Neural progenitor cell (in vitro differentiated cells): ENCODE data around the gene SLC39A13. TPM values are rescaled to one million over a fixed set of nuclear protein-coding genes. Genes with fewer than 3 reads are reported as not detected.

ENCODE experiments used
- DNase-seq: peaks from one replicate; pipeline ENCODE4 v3.0.0-alpha.2; 2016; ENCODE audit warnings: low spot score
- H2AFZ ChIP-seq: fragments of 200-600 bp; sonication (generic); replicated peaks from 2 replicates; pipeline ENCODE4 v1.6.1; 2016; ENCODE audit warnings: antibody characterized with exemption
- H3F3A ChIP-seq: fragments of 200-600 bp; sonication (generic); 2 replicates; pipeline ENCODE4 v1.6.1; 2016; ENCODE audit warnings: antibody characterized with exemption, low read depth
- H3K27ac ChIP-seq: fragments of 200-600 bp; sonication (generic); 2 replicates; pipeline ENCODE4 v1.5.1; 2016; ENCODE audit warnings: mild to moderate bottlenecking
- H3K27me3 ChIP-seq: fragments of 200-600 bp; sonication (generic); 2 replicates; pipeline ENCODE4 v1.6.1; 2016; ENCODE audit warnings: mild to moderate bottlenecking, moderate library complexity
- H3K36me3 ChIP-seq: fragments of 200-600 bp; sonication (generic); 2 replicates; pipeline ENCODE4 v1.5.1; 2016
- H3K4me1 ChIP-seq: fragments of 200-600 bp; sonication (generic); 2 replicates; pipeline ENCODE4 v1.6.1; 2016; ENCODE audit warnings: mixed run types
- H3K4me2 ChIP-seq: fragments of 200-600 bp; sonication (generic); 2 replicates; pipeline ENCODE4 v1.6.1; 2016
- H3K4me3 ChIP-seq: fragments of 200-600 bp; sonication (generic); 2 replicates; pipeline ENCODE4 v1.5.1; 2016
- H3K79me2 ChIP-seq: fragments of 200-600 bp; sonication (generic); 2 replicates; pipeline ENCODE4 v1.6.1; 2016; ENCODE audit warnings: low read depth
- H3K9ac ChIP-seq: fragments of 200-600 bp; sonication (generic); 2 replicates; pipeline ENCODE4 v1.6.1; 2016
- H3K9me3 ChIP-seq: fragments of 200-600 bp; sonication (generic); 2 replicates; pipeline ENCODE4 v1.5.1; 2016; ENCODE audit warnings: low read depth
- H4K20me1 ChIP-seq: fragments of 200-600 bp; sonication (generic); 2 replicates; pipeline ENCODE4 v1.6.1; 2016; ENCODE audit warnings: low read depth
- H3K27ac Mint-ChIP-seq: 3 replicates; pipeline ENCODE4 v1.8.0; 2021; ENCODE audit warnings: mixed read lengths
- H3K27me3 Mint-ChIP-seq: 2 replicates; pipeline ENCODE4 v1.8.0; 2022; ENCODE audit warnings: low read depth, mild to moderate bottlenecking, inconsistent platforms, moderate library complexity, mixed read lengths; ENCODE audit not compliant: insufficient read depth
- H3K36me3 Mint-ChIP-seq: 3 replicates; pipeline ENCODE4 v1.8.0; 2021; ENCODE audit warnings: mixed read lengths
- H3K4me1 Mint-ChIP-seq: 3 replicates; pipeline ENCODE4 v1.8.0; 2021; ENCODE audit warnings: mixed read lengths
- H3K4me3 Mint-ChIP-seq: 3 replicates; pipeline ENCODE4 v1.8.0; 2021; ENCODE audit warnings: mild to moderate bottlenecking, moderate library complexity, mixed read lengths
- H3K9me3 Mint-ChIP-seq: 3 replicates; pipeline ENCODE4 v1.8.0; 2020; ENCODE audit warnings: mixed read lengths
- CTCF ChIP-seq: fragments of 200-600 bp; sonication (generic); IDR thresholded peaks from 2 replicates; pipeline ENCODE4 v1.5.1; 2017; ENCODE audit warnings: antibody characterized with exemption, mild to moderate bottlenecking
- EZH2 ChIP-seq: fragments of 200-600 bp; sonication (generic); IDR thresholded peaks from 2 replicates; pipeline ENCODE4 v1.6.1; 2017; ENCODE audit warnings: antibody characterized with exemption, mild to moderate bottlenecking, moderate library complexity
- EZH2phosphoT487 ChIP-seq: fragments of 200-600 bp; sonication (generic); IDR thresholded peaks from 2 replicates; pipeline ENCODE4 v1.6.1; 2017; ENCODE audit warnings: antibody characterized with exemption
- total RNA-seq: library from RNA; depleted of rRNA; stranded (reverse); fragments of >200 nt; gene quantifications from 2 replicates; pipeline ENCODE4 v1.2.3, GENCODE V29; 2015; ENCODE audit warnings: low replicate concordance

The SLC39A13 gene
- total RNA-seq, 1 donor from 2014 or later: 11.3 TPM

GRCh38 chr11:47373876-47374719 lies 34.3 kb upstream of the SLC39A13 start:
- H3K4me1 ChIP-seq: no peaks in the 10 kb centered on the region
- no peak overlapping the region for H3K27ac ChIP-seq
- Mint-ChIP-seq H3K27me3 (peaks cover 2% of the 10 kb centered on the region), H3K27ac (no peak overlapping the region), H3K4me3 (no peak overlapping the region), H3K9me3 (no peaks in the 10 kb centered on the region), H3K4me1 (peaks cover 7% of the 10 kb centered on the region), H3K36me3 (no peaks in the 10 kb centered on the region)
- no peaks in the 10 kb centered on the region for H3F3A ChIP-seq
- TF ChIP-seq CTCF (peak; percentile 97), EZH2phosphoT487 (no peak), EZH2 (no peak)
- H3K9me3 ChIP-seq: no peaks in the 10 kb centered on the region
- H3K4me3 ChIP-seq: no peak overlapping the region
- no peak overlapping the region for H3K9ac ChIP-seq
- H4K20me1 ChIP-seq: no peaks in the 10 kb centered on the region
- DNase-seq: peak; percentile 84
- H3K27me3 ChIP-seq: no peaks in the 10 kb centered on the region
- H3K79me2 ChIP-seq: no peaks in the 10 kb centered on the region
- no peak overlapping the region for H3K4me2 ChIP-seq
- peak overlapping the region; percentile 76 for H2AFZ ChIP-seq
- H3K36me3 ChIP-seq: no peaks in the 10 kb centered on the region

GRCh38 chr11:47374720-47375019 lies 33.7 kb upstream of the SLC39A13 start:
- Histone ChIP-seq H4K20me1 (no peaks in the 10 kb centered on the region), H3K9ac (no peak overlapping the region)
- no peak overlapping the region for H3K27ac Mint-ChIP-seq

GRCh38 chr11:47375020-47375419 lies 33.4 kb upstream of the SLC39A13 start:
- Histone ChIP-seq H3K27ac (no peak overlapping the region), H3K79me2 (no peaks in the 10 kb centered on the region), H3K36me3 (no peaks in the 10 kb centered on the region), H3F3A (no peaks in the 10 kb centered on the region), H3K4me2 (no peak overlapping the region), H2AFZ (no peak overlapping the region), H4K20me1 (no peaks in the 10 kb centered on the region), H3K27me3 (no peaks in the 10 kb centered on the region), H3K9ac (no peak overlapping the region), H3K9me3 (no peaks in the 10 kb centered on the region), H3K4me1 (no peaks in the 10 kb centered on the region), H3K4me3 (no peak overlapping the region)
- H3K9me3 Mint-ChIP-seq: no peaks in the 10 kb centered on the region
- no peak overlapping the region for H3K4me3 Mint-ChIP-seq
- no peak for TF ChIP-seq CTCF
- no peak for TF ChIP-seq EZH2
- no peak for TF ChIP-seq EZH2phosphoT487
- H3K36me3 Mint-ChIP-seq: no peaks in the 10 kb centered on the region
- H3K4me1 Mint-ChIP-seq: peaks cover 7% of the 10 kb centered on the region
- peaks cover 2% of the 10 kb centered on the region for H3K27me3 Mint-ChIP-seq
- no peak for DNase-seq
- peak overlapping the region; percentile 18 for H3K27ac Mint-ChIP-seq

More at GRCh38 chr11:47374720-47375019, 33.7 kb upstream of the SLC39A13 start:
- Histone ChIP-seq H2AFZ (no peak overlapping the region), H3K36me3 (no peaks in the 10 kb centered on the region), H3K79me2 (no peaks in the 10 kb centered on the region), H3K27ac (no peak overlapping the region), H3K4me3 (no peak overlapping the region), H3K4me2 (no peak overlapping the region), H3F3A (no peaks in the 10 kb centered on the region), H3K9me3 (no peaks in the 10 kb centered on the region), H3K27me3 (no peaks in the 10 kb centered on the region), H3K4me1 (no peaks in the 10 kb centered on the region)
- H3K36me3 Mint-ChIP-seq: no peaks in the 10 kb centered on the region
- H3K27me3 Mint-ChIP-seq: peaks cover 2% of the 10 kb centered on the region
- peaks cover 7% of the 10 kb centered on the region for H3K4me1 Mint-ChIP-seq
- H3K9me3 Mint-ChIP-seq: no peaks in the 10 kb centered on the region
- DNase-seq: no peak
- TF ChIP-seq EZH2phosphoT487 (no peak), CTCF (no peak), EZH2 (no peak)
- no peak overlapping the region for H3K4me3 Mint-ChIP-seq
